Measurements from ENCODE around the gene PXYLP1.

The PXYLP1 gene

GRCh38 chr3:141337991-141338390, 106.4 kb downstream of the PXYLP1 start:
- Histone ChIP-seq H3K4me1 (ENCODE audit: control insufficient read depth, insufficient read depth, low read length, poor library complexity, severe bottlenecking) (peaks cover 31% of the 10 kb centered on the region), H3K9me3 (ENCODE audit: control insufficient read depth, low read length) (peaks cover 3% of the 10 kb centered on the region), H3K4me3 (ENCODE audit: extremely low read depth, insufficient read depth, low read length, poor library complexity, severe bottlenecking) (no peak overlapping the region), H3K27ac (ENCODE audit: low read depth, low read length, severe bottlenecking) (no peak overlapping the region), H3K36me3 (ENCODE audit: control insufficient read depth, insufficient read depth, low read length) (no peaks in the 10 kb centered on the region)
- WGBS, 2 experiments (ENCODE audit: insufficient coverage in 2 of 2), result 94 to 100% methylated on average over 1 to 2 of the region's 2 CpGs

- no peak overlapping the region for H3K4me3 ChIP-seq (ENCODE audit: extremely low read depth, insufficient read depth, low read length, poor library complexity, severe bottlenecking)
- peaks cover 3% of the 10 kb centered on the region for H3K9me3 ChIP-seq (ENCODE audit: control insufficient read depth, low read length)
- H3K27ac ChIP-seq (ENCODE audit: low read depth, low read length, severe bottlenecking), result no peak overlapping the region
- H3K36me3 ChIP-seq (ENCODE audit: control insufficient read depth, insufficient read depth, low read length), result no peaks in the 10 kb centered on the region
- peaks cover 31% of the 10 kb centered on the region for H3K4me1 ChIP-seq (ENCODE audit: control insufficient read depth, insufficient read depth, low read length, poor library complexity, severe bottlenecking)
These were observed 107.3 kb downstream of the PXYLP1 start for GRCh38 chr3:141338881-141339280.

GRCh38 chr3:141341536-141341935, 109.9 kb downstream of the PXYLP1 start:
- H3K4me1 ChIP-seq (ENCODE audit: control insufficient read depth, insufficient read depth, low read length, poor library complexity, severe bottlenecking), result peaks cover 14% of the 10 kb centered on the region
- no peak overlapping the region for H3K4me3 ChIP-seq (ENCODE audit: extremely low read depth, insufficient read depth, low read length, poor library complexity, severe bottlenecking)
- no peak overlapping the region for H3K27ac ChIP-seq (ENCODE audit: low read depth, low read length, severe bottlenecking)
- peaks cover 3% of the 10 kb centered on the region for H3K9me3 ChIP-seq (ENCODE audit: control insufficient read depth, low read length)
- 90 to 100% methylated on average over 1 of the region's 1 CpG for WGBS, 2 experiments (ENCODE audit: insufficient coverage in 2 of 2)
- no peaks in the 10 kb centered on the region for H3K36me3 ChIP-seq (ENCODE audit: control insufficient read depth, insufficient read depth, low read length)

GRCh38 chr3:141342386-141342785, 110.8 kb downstream of the PXYLP1 start:
- Histone ChIP-seq H3K4me1 (ENCODE audit: control insufficient read depth, insufficient read depth, low read length, poor library complexity, severe bottlenecking) (peaks cover 6% of the 10 kb centered on the region), H3K36me3 (ENCODE audit: control insufficient read depth, insufficient read depth, low read length) (no peaks in the 10 kb centered on the region), H3K9me3 (ENCODE audit: control insufficient read depth, low read length) (peaks cover 3% of the 10 kb centered on the region), H3K27ac (ENCODE audit: low read depth, low read length, severe bottlenecking) (no peak overlapping the region), H3K4me3 (ENCODE audit: extremely low read depth, insufficient read depth, low read length, poor library complexity, severe bottlenecking) (no peak overlapping the region)
- 80 to 92% methylated on average over 2 to 4 of the region's 5 CpGs for WGBS, 2 experiments (ENCODE audit: insufficient coverage in 2 of 2)

GRCh38 chr3:141343077-141343476, 111.5 kb downstream of the PXYLP1 start:
- H3K4me3 ChIP-seq (ENCODE audit: extremely low read depth, insufficient read depth, low read length, poor library complexity, severe bottlenecking), result no peak overlapping the region
- H3K9me3 ChIP-seq (ENCODE audit: control insufficient read depth, low read length), result peaks cover 3% of the 10 kb centered on the region
- no peak overlapping the region for H3K27ac ChIP-seq (ENCODE audit: low read depth, low read length, severe bottlenecking)
- no peaks in the 10 kb centered on the region for H3K4me1 ChIP-seq (ENCODE audit: control insufficient read depth, insufficient read depth, low read length, poor library complexity, severe bottlenecking)
- WGBS, 2 experiments (ENCODE audit: insufficient coverage in 2 of 2), result 100% methylated on average over 1 of the region's 2 CpGs; no CpG with 5 or more reads in 1 of the 2 experiments
- H3K36me3 ChIP-seq (ENCODE audit: control insufficient read depth, insufficient read depth, low read length), result no peaks in the 10 kb centered on the region

- Histone ChIP-seq H3K4me1 (ENCODE audit: control insufficient read depth, insufficient read depth, low read length, poor library complexity, severe bottlenecking) (no peaks in the 10 kb centered on the region), H3K27ac (ENCODE audit: low read depth, low read length, severe bottlenecking) (no peak overlapping the region), H3K9me3 (ENCODE audit: control insufficient read depth, low read length) (no peaks in the 10 kb centered on the region), H3K4me3 (ENCODE audit: extremely low read depth, insufficient read depth, low read length, poor library complexity, severe bottlenecking) (no peak overlapping the region), H3K36me3 (ENCODE audit: control insufficient read depth, insufficient read depth, low read length) (no peaks in the 10 kb centered on the region)
- WGBS, 2 experiments (ENCODE audit: insufficient coverage in 2 of 2), result 76% methylated on average over 3 of the region's 3 CpGs; no CpG with 5 or more reads in 1 of the 2 experiments
These were observed 112.2 kb downstream of the PXYLP1 start for GRCh38 chr3:141343865-141344271.

All from mesodermal cell (in vitro differentiated cells).